G401 (cell line): ENCODE data around the gene L1TD1. TPM values are rescaled to one million over a fixed set of nuclear protein-coding genes. Genes with fewer than 3 reads are reported as not detected.

ENCODE experiments used
- total RNA-seq: library from RNA; depleted of rRNA; stranded (reverse); fragments of >200 nt; shearing (Covaris generic); gene quantifications from 2 replicates; pipeline ENCODE4 v1.2.3, GENCODE V29; 2014; rRNA removed

Gene L1TD1
- total RNA-seq, 1 experiment from 2014 or later = not detected

Other genes with a start within 250 kb of the L1TD1 start
- not detected in 2 replicates for gene KANK4, start 124.6 kb downstream of the L1TD1 start, total RNA-seq
- gene USP1, start 242.2 kb downstream of the L1TD1 start, total RNA-seq = 39.8 and 65.4 TPM in 2 replicates